Activated CD4-positive, alpha-beta T cell treated with anti-CD3 and anti-CD28 coated beads, Interleukin-2, amount 50 U/mL, for 1 hour (primary cell): ENCODE results near the gene FUT7.

Source experiments
- DNase-seq: peaks from one replicate; pipeline ENCODE4 v3.0.0-alpha.2; 2020

FUT7 gene

GRCh38 chr9:137000177-137000930, 31.5 kb downstream of the FUT7 start:
- DNase-seq = no peak

DNA sequence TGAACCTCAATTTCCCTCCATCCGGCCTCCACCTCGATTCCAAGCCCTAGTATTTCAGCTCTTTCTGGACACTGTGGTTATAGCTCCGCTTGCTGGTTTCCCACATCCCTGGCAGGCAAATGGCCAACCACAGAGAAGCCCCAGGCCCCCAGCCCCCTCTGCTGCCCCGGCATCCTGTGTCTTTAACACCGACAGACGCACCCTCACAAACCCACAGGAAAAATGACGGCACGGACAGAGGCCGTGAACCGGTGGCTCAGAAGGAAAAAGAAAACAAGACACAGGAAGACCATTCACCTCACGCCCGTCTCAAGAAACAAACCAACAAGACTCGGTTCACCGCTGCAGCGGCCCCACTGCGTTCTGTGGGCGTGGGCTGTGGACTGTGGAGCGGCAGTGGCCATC, 34.1 kb downstream of the FUT7 start:
- peak; percentile 26 for DNase-seq

DNA sequence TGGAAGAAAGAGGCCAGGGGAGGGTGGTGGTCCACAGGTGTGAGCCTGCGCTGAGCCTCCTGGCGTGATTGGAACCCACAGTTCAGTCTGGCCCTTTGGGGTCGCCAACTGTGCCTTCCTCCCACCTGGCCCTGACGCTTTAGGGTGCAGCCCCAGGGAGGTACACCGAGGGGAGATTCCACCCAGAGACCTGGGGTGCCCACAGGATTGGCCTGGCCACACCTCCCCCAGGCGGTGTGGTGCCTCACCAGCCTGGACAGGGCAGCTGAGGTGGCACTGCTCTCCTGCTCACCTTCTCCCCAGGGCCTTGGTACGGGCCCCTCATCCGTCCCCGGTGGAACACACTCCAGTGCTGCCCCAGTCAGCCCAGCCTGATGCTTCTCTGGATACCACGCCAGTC, 34.5 kb downstream of the FUT7 start:
- no peak for DNase-seq

DNA sequence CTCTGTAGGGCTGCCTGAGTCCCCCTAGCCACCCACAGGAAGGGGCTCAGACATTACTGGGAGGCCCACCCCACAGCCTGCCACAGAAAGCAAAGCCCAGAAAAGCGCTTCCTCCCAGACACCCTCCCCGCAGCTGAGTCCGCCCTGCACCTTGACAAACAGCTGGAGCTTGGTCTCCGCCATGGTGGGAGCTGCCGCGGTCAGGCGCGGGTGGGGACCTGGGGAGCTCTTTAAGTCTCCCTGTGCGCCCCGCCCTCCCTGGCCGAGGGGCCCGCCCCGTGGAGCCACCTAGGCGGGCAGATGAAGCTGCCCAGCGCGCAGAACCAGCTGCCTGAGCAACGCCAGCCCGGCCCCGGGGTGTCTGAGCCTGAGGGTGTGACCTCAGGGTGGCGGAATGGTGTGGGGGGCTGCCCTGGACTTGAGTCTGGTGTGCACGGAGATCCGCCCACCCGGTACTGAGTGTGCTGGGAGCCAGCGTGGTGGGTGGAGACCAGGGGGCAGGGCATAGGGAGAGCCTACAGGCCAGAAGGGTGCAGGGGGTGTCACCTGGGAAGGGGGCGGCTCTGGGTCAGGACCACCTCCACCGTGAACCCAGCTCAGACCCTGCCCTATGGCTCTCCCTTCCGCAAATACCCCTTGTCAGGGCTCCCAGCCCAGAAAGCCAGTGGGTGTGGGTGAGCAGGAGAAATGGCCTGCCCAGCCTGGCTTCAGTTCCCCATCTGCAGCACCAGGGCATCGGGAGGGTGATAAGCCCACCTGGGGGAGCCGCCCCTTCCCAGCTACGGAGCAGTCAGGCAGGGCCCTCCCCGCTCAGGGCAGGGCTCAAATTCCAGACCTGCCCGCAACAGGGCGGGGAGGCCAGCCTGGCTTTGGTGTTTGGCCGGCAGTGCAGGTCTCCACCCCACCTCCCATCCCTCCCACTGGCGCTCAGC, 35.3 kb downstream of the FUT7 start, which contains the start of gene CLIC3:
CLIC3 (minus strand) TSS at position 208 of the 932 bp plus-strand sequence; CDS start at position 183, 25 bp downstream.
- peak; percentile 47 for DNase-seq

GRCh38 chr9:136995772-136996311, 36.0 kb downstream of the FUT7 start:
- no peak for DNase-seq

GRCh38 chr9:136995362-136995761, 36.5 kb downstream of the FUT7 start:
- DNase-seq = no peak

DNA sequence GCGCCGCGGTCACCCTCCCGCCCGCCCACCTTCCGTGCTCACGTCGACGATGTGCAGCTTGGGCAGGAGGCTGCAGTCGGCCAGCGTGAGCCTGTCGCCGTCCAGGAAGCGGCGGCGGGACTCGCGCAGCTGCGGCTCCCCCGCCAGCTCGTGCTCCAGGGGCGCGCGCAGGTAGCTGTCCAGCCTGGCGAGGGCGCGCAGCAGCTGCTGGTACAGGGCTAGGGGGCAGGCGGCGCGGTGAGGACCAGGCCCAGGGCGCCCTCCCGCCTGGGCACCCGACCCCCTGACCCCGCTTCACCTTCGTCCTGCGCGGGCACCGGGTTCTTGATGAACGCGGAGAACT, 37.0 kb downstream of the FUT7 start:
- no peak for DNase-seq

DNA sequence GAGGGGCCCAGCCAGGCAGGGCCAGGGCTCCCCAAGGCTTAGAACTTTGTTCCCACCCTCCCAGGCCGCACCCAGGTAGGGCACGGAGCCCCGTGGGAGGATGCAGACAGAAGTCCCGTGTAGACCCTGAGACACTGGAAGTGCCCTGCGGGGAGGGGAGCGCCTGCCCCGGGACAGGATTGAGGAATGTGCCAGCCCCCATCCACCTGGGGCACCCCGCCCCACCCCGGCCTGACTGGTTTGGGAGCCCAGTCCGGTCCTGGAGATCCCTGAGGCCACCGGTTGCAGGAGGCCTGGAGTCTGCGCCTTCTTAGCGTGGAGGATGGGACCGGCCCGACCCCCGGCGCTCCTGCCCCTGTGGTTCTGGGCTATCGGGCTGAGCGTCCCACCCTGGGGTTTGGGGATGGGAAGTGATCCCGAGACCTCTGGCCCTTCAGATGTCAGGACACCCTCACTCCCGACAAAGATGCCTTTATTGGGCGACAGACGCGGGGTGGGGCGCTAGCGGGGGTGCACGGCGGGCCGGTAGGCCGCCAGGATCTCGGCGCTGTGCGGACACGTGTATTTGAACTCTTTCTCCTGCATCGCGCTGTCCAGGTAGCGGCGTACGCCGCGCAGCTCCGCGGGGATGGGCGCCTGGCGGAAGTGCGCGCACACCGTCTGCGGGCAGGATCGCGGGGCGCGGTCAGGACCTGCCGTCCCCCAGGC, 37.6 kb downstream of the FUT7 start:
- no peak for DNase-seq

DNA sequence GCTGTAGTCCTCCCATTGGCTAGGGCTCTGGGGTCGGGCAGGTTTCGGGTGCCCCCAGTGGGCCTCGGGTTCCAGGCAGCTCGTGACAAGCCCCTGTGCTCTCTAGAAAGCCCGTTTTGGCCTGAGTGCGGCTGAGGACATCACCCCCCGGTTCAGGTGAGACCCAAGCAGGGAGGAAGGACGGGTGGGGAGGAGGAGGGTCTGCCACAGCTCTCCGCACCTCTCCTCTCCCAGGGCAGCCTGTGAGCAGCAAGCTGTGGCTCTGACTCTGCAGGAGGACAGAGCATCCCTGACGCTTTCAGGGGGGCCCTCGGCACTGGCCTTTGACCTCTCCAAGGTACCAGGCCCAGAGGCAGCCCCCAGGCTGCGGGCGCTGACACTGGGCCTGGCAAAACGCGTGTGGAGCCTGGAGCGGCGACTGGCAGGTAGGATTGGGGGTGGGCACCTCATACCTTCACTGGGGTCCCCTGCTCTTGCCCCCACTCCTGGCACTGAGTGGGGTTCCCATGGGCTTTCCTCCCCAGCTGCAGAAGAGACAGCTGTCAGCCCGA, 39.0 kb downstream of the FUT7 start:
- no peak for DNase-seq

DNA sequence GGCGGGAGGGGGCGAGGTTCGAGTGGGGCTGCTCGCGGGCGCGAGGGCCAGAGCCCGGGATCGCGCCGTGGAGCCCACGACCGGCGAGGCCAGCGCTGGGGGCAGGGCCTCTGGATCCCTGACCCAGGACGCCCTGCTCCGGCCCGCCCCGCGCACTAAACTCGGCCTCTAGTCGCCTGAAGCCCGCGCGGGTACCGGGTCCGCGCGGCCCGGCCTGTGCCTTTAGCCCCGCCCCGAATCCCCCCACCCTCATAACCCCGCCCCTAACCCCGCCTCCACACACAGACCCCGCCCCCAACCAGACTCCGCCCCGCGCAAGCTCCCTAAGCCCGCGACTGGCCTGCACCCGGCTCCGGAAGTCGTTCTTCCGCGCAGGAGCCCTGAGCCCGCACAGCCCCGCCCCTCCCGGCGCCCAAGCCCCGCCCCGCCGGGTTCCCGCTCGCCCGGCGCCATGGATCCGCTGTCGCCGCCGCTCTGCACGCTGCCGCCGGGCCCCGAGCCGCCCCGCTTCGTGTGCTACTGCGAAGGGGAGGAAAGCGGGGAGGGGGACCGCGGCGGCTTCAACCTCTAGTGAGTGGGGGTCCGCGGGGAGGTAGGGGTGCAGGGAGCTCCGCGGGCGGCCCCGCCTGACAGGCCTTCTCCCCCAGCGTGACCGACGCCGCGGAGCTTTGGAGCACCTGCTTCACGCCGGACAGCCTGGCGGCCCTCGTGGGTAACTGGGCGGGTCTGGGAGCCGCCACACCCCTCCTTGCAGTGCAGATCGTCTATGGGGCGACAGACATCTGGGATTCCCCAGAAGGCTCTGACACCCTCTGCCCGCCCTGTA, 39.7 kb downstream of the FUT7 start, which contains the start of gene PAXX:
PAXX (plus strand) TSS at position 430 of the 826 bp plus-strand sequence; CDS start at position 452, 22 bp downstream.
- DNase-seq = peak; percentile 93

- DNase-seq = no peak
Measured at GRCh38 chr9:136990242-136990911, 41.5 kb downstream of the FUT7 start.

- no peak for DNase-seq
Measured at GRCh38 chr9:136988872-136989271, 43.0 kb downstream of the FUT7 start.

DNA sequence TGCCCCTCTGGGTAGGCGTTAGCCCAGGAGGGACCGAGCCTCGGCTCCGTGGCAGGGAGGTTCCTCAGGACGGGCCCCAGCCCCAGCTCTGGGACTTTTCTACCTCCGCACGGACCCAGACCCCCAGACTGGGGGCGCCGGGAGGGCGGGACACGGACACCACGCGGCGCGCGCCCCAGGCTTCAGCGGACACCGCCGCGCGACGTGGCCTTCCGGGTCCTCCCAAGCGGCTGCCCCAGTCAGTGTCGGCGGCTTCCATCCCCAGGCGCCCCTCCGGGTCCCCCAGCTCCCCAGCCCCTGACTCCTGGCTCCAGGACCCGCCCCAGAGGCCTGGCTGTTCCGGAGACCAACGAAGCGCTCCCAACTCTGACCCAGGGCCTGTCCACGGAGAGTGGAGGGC, 46.0 kb downstream of the FUT7 start:
- DNase-seq = no peak

GRCh38 chr9:136985027-136985602, 46.8 kb downstream of the FUT7 start:
- DNase-seq = no peak

DNA sequence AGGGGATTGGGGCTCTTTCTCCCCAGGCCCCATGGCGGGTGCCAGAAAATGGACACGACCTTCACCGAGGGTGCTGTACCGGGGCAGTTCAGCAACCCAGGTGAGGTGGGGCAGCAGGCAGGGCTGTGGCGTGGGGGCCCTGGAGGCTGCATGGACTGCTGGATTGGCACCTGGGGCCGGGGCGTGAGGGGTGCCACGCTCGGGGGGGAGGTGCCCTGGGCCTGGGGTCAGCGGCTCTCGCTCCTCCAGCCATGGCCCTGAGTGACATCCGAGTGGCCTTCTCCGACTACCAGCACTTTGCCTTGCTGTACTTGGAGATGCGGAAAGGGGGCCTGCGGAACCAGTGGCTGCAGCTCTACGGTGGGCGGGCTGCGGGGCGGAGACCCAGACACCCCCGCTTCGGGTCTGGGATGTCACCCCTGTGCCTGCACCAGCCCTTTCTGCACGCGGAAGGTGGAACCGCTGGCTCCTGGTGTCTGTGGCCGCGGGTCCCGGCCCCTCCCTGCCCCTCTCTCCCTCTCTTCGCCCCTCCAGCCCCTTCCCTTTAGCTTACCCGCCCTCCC, 47.3 kb downstream of the FUT7 start:
- DNase-seq = no peak

- DNase-seq = no peak
Measured at GRCh38 chr9:136983656-136984314, 48.1 kb downstream of the FUT7 start.

GRCh38 chr9:136983167-136983566, 48.7 kb downstream of the FUT7 start:
- DNase-seq = no peak

DNA sequence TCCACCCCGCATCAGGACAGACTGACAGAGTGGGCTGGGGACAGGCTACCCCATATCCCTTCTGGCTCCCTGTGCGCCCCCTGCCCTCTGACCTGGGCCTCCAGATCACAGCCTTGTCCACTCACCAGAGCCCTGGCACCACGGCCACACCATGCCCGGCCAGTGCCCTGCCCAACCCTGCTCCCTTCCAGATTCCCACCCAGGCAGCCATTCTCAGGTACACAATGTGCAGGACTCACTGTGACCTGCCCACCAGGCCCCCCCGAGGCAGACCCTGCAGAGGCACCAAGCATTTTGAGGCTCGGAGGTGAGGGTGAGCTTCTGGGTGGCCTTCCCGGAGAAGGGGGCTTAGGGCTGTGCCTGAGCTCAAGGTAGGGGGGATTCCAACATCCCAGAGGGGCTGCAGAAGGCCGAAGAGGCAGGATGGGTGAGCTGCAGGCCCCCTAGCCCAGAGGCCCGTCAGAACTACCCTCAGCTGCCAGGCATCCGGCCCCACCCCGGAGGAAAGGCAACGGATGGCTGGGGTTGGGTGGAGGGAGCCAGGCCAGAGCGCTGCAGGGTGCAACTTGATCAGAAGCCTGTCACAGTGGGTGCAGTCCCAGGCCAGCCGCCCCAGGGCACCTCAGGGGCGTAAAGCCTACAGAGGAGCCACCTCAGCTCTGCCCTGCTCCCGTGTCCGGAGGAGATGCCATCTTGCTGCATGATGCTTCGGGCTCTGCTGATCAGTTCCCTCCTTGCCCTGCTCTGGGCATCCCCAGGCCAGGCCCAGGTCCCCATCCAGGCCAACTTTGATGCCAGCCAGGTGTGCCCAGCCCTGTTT, 49.4 kb downstream of the FUT7 start, which contains the start of gene LCNL1:
LCNL1 (plus strand) TSS at position 762 of the 820 bp plus-strand sequence. CDS start 594 bp downstream, outside the sequence.
- no peak for DNase-seq
